Middle frontal gyrus (tissue), 1 donor: ENCODE results near the gene TRRAP.
A peak's percentile ranks its signal among the peaks of the same experiment; 100 is the strongest.
"Not testable (repeated sequence)": the region's sequence is repeated elsewhere in the genome, so short reads cannot be mapped to it uniquely, and the experiment has no call there.

Experiments used
- DNase-seq: peaks from one replicate; pipeline ENCODE4 v3.0.0-alpha.2; 2015; ENCODE audit warnings: low spot score; ENCODE audit errors: extremely low spot score

Gene TRRAP

GRCh38 chr7:98878365-98879197 lies at the start of gene TRRAP:
Gene TRRAP (plus strand): TSS chr7:98878532. CDS start chr7:98881151, 2,619 bp downstream.
- DNase-seq, result peak; percentile 49

GRCh38 chr7:98830972-98831548 lies 47.3 kb upstream of the TRRAP start:
- DNase-seq, result no peak

GRCh38 chr7:98831641-98832221 lies 46.6 kb upstream of the TRRAP start:
- DNase-seq, result no peak

GRCh38 chr7:98833022-98833421 lies 45.3 kb upstream of the TRRAP start:
- DNase-seq, result no peak

GRCh38 chr7:98834949-98835348 lies 43.4 kb upstream of the TRRAP start:
- DNase-seq, result no peak

- no peak for DNase-seq
Observed at GRCh38 chr7:98836811-98837629, 41.3 kb upstream of the TRRAP start.

- no peak for DNase-seq
Observed at GRCh38 chr7:98837630-98837972, 40.7 kb upstream of the TRRAP start.

- no peak for DNase-seq
Observed at GRCh38 chr7:98840096-98840495, 38.2 kb upstream of the TRRAP start.

GRCh38 chr7:98840722-98841121 lies 37.6 kb upstream of the TRRAP start:
- no peak for DNase-seq

GRCh38 chr7:98841179-98841997 lies 36.9 kb upstream of the TRRAP start:
- peak; percentile 27 for DNase-seq

- DNase-seq, result not testable (repeated sequence)
Observed at GRCh38 chr7:98842552-98842951, 35.8 kb upstream of the TRRAP start.

- no peak for DNase-seq
Observed at GRCh38 chr7:98848918-98849317, 29.4 kb upstream of the TRRAP start.

- DNase-seq, result no peak
Observed at GRCh38 chr7:98852826-98853225, 25.5 kb upstream of the TRRAP start.

- no peak for DNase-seq
Observed at GRCh38 chr7:98855610-98856422, 22.5 kb upstream of the TRRAP start.

GRCh38 chr7:98860071-98860470 lies 18.3 kb upstream of the TRRAP start:
- DNase-seq, result no peak

- DNase-seq, result no peak
Observed at GRCh38 chr7:98862203-98862602, 16.1 kb upstream of the TRRAP start.

- DNase-seq, result no peak
Observed at GRCh38 chr7:98862716-98863420, 15.5 kb upstream of the TRRAP start.

GRCh38 chr7:98863601-98864000 lies 14.7 kb upstream of the TRRAP start:
- no peak for DNase-seq

- DNase-seq, result no peak
Observed at GRCh38 chr7:98864731-98865453, 13.4 kb upstream of the TRRAP start.
